HG02588 (cell line): ENCODE data around the gene SMAD6.

ENCODE experiments used
- ATAC-seq: cut with Tn5 transposase; IDR thresholded peaks from one replicate; pipeline ENCODE4 v1.9.1; 2021; ENCODE audit warnings: mild to moderate bottlenecking, moderate library complexity; ENCODE audit not compliant: unreplicated experiment

The SMAD6 gene

DNA sequence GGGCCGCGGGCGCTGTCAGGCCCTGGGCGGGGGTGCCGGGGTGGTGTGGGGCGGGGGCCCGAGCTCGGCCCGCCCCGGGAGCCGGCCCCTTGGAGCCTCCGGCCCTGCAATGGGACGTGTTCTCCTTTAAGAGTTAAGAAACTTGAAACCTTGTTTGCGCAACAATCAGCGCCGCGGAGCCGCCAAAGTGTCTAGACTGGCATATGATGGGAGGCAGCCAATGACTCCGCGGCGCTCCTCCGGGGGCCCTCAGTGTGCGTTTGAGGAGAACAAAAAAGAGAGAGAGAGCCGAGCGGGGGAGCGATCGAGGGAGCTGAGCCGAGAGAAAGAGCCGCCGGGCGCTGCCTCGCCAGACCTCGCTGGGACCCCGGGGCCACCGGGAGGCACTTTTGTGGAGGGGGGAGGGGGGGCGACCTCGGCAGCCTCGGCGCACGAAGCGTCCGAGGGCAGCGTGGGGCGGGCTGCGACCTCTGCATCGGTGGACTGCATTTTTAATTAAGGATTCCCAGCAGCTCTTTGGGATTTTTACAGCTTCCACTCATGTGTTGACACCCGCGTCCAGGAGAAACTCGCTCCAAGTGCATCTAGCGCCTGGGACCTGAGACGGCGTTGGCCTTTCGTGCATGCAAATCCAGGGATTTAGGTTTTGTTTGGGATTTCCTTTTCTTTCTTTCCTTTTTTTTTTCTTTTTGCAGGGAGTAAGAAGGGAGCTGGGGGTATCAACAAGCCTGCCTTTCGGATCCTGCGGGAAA lies at the start of gene SMAD6:
Gene SMAD6, plus strand, starts transcription at position 202 of the 752 bp plus-strand sequence. CDS start 1,023 bp downstream, outside the sequence.
- ATAC-seq: no peak

DNA sequence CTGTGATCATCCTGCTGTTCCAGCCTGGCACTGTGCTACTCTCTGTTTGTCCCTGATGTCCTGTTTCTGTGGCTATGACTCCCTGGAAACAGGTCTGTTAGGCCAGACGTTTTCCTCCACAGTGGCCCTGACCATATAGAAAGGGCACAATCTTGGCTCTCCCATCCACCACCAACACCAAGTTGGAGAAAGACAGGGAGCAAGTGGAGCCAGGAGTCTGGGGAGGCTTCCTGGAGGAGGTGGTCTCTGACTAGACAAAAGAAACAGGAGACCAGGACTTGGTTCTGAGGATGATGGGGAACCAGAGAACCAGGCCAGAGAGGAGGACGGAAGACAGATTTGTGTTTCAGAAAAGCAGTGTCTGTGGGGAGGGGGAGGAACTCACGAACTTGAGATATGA lies 49.2 kb upstream of the SMAD6 start:
- no peak for ATAC-seq

GRCh38 chr15:66653398-66653797 lies 48.6 kb upstream of the SMAD6 start:
- no peak for ATAC-seq

GRCh38 chr15:66653852-66654251 lies 48.2 kb upstream of the SMAD6 start:
- ATAC-seq: no peak

- no peak for ATAC-seq
These were observed 47.7 kb upstream of the SMAD6 start for GRCh38 chr15:66654361-66654738.

DNA sequence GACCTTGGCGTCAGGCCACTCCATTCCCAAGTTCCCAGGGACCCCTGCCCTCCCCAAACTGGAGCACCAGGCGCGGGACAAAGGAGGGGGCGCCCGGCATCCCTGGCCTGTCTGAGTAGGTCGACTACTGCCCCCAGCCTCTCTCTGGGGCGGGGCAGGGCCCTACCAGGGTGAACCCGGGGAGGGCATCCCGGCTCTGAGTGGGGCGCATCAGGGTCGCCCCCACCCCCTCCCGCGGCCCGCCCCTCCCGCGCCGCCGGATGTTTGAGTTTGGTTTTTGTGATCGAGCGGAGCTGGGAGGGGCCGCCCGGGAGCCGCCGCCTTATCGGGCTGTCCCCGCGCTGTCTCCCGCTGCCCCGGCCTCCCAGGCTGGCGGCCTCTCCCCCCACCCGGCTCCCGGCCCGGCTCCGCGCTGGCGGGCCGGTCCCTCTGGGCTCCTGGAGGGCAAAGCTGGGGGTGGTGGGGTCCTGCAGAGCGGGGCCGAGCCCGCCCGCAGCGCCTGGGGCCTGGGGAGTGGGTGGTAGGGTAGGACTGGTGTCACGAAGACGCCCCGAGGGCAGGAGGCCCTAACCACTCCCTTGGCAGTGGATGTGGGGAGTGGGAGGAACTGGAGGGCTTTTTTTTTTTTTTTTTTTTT lies 47.2 kb upstream of the SMAD6 start:
- ATAC-seq: no peak

GRCh38 chr15:66655511-66655910 lies 46.5 kb upstream of the SMAD6 start:
- no peak for ATAC-seq

DNA sequence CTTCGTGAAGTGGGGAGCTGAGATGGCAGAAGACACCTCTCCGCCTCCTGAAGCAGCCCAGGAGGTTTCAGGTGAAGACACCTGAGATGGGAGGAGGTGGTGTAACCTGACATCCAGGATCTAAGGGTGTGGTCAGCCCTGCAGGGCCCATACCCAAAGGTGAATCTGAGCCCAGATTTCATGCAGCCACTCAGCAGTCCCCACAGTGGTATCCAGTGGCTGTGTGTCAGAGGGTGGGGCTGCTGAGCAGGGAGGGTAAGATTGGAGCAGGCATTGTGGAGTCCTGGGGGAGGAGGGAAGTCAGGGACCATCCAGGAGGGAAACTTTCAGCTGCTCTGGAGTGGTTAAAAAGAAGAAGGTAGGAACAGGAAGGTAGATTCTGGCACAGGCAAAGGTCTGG lies 46.0 kb upstream of the SMAD6 start:
- ATAC-seq: no peak

GRCh38 chr15:66657185-66658020 lies 44.6 kb upstream of the SMAD6 start:
- no peak for ATAC-seq

- ATAC-seq: no peak
These were observed 44.0 kb upstream of the SMAD6 start for GRCh38 chr15:66658044-66658443.

DNA sequence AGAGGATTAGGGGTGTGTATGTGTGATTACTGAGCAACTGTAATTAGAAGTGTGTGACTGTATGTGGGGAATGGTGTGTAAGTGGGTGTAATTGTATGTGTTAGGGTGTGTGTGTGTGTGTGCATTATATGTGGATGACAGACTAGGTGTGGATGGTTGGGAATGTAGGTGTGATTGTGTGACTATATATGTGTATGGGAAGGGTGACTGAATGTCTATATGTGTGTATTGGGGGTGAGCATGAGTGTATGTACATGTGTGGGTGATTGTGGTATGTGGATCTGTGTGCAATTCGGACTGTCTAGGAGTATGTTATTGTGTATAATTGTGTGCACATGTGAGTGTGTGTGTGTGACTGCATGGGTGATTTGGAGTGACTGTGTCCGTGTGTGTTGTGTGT lies 43.2 kb upstream of the SMAD6 start:
- no peak for ATAC-seq

DNA sequence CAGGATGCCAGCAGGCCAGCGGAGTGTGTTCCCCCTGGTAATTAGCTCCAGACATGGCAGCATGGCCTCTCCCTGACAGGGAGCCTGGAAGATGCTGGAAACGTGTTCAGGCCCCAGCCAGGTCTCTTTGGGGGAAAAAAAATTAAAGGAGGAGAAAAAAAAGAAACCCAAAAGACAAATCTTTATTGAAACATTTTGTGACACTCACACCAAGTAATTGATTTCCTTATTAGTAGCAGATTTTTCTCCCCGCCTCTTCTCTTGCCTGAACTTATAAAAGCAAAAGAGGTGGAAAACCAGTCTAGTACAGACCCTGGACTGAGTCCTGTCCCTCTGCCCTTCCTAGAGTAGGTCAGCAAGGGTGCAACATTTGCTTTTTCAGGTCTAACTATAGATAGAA lies 42.7 kb upstream of the SMAD6 start:
- no peak for ATAC-seq

DNA sequence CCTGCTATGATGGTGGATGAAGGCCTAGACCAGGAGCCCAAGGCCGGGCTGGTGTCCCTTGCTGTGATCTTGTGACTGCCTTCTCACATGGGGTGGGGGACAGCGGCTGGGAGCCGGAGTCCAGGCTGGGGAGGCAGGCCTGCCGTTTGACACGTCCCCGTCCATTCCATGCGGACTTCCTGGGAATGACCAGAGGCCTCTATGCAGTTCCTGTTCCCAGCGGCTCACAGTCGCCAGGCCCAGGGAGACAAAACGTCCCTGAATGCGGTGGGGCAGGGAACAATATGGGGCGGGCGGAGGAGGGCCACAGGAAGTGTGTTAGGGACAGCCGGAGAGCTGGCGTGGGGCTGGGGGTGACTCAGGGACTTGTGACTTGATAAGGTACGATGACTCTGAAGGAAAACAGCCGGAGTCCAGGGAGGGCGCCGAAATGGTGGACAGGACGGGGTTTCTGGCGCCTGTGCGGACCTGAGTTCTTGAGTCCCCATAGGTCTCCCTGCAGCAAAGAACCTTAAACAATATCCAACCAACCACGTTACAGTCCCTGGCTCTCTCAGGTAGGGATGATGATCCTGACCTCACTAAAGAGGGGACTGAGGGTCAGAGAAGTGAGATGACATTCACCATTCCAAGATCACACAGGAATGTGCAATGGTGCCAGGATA lies 40.5 kb upstream of the SMAD6 start:
- no peak for ATAC-seq

DNA sequence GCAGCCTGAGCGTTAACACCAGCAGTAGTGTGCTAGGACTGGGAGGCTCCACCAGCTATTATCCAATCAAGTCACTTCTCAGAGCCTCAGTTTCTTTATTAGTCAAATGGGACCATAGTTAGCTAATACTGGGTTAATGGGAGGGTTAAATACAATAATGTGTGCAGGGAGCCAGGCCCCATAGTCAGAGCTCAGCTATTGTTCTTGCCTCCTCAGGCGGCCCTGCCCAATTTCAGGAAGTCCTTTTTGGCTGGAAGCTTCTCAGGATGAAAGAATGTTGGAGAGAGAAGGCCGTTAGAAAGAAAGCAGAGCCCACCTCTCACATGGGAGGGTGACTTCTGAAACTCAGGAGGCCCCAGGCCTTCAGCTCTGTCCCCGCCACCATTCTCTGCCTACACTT lies 39.5 kb upstream of the SMAD6 start:
- ATAC-seq: no peak

GRCh38 chr15:66663664-66664063 lies 38.4 kb upstream of the SMAD6 start:
- no peak for ATAC-seq

DNA sequence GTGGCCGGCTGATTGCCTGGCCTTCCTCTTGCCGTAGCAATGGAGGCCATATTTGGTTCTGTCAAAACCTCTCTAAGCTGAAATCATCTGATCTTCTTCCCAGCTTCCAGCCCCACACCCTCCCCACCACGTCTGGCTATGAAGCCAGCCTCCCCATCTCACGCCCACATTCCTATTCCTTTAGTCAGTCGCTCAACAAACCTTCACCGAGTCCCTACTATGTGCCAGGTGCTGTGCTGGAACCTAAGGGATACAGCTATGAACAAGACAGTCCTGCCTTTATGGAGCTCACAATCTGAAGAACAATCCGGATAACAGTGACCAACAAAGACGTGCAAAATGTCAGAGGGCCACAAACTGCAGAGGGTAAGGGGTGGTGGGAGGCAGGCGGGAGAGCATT lies 31.9 kb upstream of the SMAD6 start:
- ATAC-seq: no peak

GRCh38 chr15:66670762-66671580 lies 31.1 kb upstream of the SMAD6 start:
- ATAC-seq: no peak

- no peak for ATAC-seq
These were observed 29.2 kb upstream of the SMAD6 start for GRCh38 chr15:66672867-66673266.

- ATAC-seq: no peak
These were observed 28.4 kb upstream of the SMAD6 start for GRCh38 chr15:66673410-66674322.
